ENCODE measurements around the gene ERCC3.

Gene ERCC3

GRCh38 chr2:127293748-127294562 is at the start of gene ERCC3:
Gene ERCC3 (minus strand): TSS chr2:127294144. CDS start chr2:127294081, 63 bp downstream.
- in situ Hi-C loops (cut with MboI; ENCODE audit: low sequenced_read_pairs): no loop called here

DNA sequence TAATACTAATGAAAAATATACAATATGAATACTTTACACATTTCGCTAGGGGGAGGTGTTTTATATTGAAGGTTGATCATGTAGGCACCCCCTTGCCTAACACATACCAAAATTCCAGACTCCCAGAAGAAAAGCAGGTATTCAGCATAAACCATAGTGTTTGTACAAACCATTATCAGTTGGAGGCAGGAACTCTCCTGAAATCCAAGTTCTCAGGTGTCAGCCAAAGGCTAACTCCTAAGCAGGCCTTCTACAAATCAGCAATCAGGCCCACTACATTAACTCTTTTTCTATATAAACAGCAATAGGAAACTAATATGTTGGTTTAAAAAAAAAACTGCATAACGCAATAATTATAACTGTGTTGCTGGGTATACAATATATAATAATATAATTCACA is 49.3 kb upstream of the ERCC3 start:
- in situ Hi-C loops (cut with MboI; ENCODE audit: low sequenced_read_pairs): no loop called here

DNA sequence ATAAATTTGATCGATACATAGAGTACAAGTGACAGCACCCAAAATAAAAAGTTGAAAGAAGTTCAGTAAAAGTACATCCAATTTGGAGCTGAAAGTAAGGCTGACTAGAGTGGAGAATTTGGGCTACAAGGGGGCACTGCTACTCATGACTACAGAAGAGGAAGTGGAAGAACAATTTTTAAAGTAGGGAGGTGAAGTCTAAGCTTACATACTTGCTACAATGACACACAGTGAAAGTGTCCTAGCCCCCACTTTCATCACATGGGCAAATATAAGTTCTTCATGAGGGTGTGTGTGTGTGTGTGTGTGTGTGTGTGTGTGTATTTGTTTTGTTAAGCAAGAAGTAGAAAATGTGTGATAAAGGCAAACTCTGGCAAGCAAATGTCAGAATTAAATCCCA is 48.2 kb upstream of the ERCC3 start:
- in situ Hi-C loops (cut with MboI; ENCODE audit: low sequenced_read_pairs): no loop called here

GRCh38 chr2:127332335-127332734 is 38.4 kb upstream of the ERCC3 start:
- in situ Hi-C loops (cut with MboI; ENCODE audit: low sequenced_read_pairs): no loop called here

DNA sequence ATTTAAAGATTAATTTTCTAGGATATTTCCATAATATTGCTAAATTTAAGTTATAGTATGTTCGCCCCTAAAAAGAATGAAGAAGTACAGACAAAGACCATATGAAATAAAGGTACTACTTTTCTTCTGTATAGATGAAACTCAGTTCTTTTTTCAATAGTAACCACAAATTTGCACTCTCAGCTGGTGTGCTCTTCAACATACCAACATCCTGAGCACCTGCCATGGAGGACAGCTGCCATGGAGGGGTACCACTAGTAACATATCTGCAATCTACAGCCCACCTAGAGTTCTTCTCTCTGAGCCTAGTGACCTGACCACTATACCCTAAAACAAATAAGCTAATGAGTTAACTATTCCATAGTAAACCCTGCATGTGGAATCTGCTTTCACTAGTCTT is 36.8 kb upstream of the ERCC3 start:
- in situ Hi-C loops (cut with MboI; ENCODE audit: low sequenced_read_pairs): no loop called here

DNA sequence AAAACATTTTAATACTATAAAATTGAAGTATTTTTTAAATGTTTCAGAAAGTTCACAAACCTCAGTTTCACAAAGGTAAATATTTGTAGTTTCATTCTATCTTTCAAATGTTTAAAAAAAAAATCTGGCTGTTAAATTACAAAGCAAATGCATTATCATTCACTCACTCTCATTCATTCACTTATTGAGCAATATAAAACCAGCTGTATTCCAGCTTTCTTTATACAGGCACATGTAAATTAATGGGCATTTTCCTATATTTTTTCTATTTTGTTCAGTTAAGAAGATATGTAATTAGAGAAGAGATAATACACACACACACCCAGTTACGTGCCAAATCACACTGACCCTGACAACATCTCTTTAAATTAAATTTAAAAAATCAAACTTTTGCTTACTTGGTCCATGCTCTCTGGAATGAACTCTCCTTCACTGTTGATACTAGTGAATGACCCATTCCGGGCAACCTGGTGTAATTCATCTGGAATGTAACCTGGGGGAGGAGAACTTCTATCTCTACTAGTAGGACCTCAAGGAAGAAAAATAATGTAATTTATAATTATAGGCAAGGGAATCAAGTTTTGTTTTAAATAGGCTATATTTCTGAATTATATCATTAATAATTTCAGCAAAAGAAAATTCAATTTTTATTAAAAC is 32.5 kb upstream of the ERCC3 start:
- in situ Hi-C loops (cut with MboI; ENCODE audit: low sequenced_read_pairs): no loop called here

DNA sequence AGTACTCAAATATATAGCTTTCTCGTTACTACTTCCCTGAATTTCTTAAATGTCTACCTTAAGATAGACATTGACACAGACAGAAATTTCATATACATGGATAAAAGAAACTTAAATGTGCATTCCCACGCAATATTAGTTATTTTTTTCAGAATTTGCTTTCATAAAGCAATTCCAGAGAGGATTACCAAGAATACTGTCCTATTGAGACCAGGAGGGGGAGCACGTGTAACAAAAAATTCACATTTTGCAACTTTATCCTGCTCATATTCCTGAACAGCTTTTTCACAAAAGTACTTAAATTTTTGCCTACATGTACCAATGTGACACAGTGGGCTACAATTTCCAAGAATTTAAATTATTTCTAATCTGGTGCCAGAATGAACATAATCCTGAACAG is 30.7 kb upstream of the ERCC3 start:
- in situ Hi-C loops (cut with MboI; ENCODE audit: low sequenced_read_pairs): loop anchor here (25.0 kb wide), 1 partner anchor 138 kb away; no protein-coding TSS in a partner anchor

- in situ Hi-C loops (cut with MboI; ENCODE audit: low sequenced_read_pairs): loop anchor here (25.0 kb wide), 1 partner anchor 141 kb away; no protein-coding TSS in a partner anchor
Measured at GRCh38 chr2:127321303-127321702, 27.4 kb upstream of the ERCC3 start.

- in situ Hi-C loops (cut with MboI; ENCODE audit: low sequenced_read_pairs): loop anchor here (25.0 kb wide), 1 partner anchor 142 kb away; no protein-coding TSS in a partner anchor
Measured at GRCh38 chr2:127320586-127321275, 26.8 kb upstream of the ERCC3 start.

- in situ Hi-C loops (cut with MboI; ENCODE audit: low sequenced_read_pairs): loop anchor here (25.0 kb wide), 1 partner anchor 142 kb away; no protein-coding TSS in a partner anchor
Measured at GRCh38 chr2:127320067-127320466, 26.1 kb upstream of the ERCC3 start.

GRCh38 chr2:127314193-127314988 is 20.4 kb upstream of the ERCC3 start:
- in situ Hi-C loops (cut with MboI; ENCODE audit: low sequenced_read_pairs): loop anchor here (25.0 kb wide), 1 partner anchor 148 kb away; no protein-coding TSS in a partner anchor

DNA sequence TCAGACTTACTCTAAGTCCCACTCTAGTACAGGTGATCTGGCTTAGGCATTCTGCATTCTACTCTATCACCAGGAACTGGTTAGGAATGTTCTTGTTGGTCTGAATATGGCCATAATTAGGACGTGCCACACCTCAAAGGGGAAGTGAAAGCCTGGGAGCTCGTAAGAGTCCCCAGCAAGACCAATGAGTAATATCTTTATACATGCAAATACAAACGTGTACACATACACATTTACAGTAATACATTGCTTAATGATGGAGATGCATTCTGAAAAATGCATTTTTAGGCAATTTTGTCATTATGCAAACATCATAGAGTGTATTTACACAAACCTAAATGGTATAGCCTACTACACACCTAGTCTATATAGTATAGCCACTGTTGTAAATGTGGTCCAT is 19.5 kb upstream of the ERCC3 start:
- in situ Hi-C loops (cut with MboI; ENCODE audit: low sequenced_read_pairs): loop anchor here (25.0 kb wide), 1 partner anchor 149 kb away; no protein-coding TSS in a partner anchor

DNA sequence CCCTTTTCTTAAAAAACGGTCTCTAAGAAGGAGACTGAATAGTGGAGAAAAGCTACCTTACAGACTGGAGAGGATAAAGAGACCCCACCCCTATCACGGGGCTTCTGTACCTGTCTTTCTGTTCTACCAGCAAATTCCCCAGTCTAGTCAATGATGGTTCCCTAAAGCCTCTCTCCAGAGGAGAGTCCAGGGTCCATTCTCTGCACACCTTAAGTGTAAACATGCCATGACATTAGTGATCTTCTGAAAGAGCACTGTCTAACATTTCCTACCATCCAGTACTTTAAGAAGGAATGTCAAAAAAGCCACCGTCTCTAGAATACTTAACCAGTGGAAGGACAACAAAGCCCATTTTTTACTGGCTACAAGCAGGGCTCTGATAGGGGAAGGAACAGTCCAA is 17.0 kb upstream of the ERCC3 start:
- in situ Hi-C loops (cut with MboI; ENCODE audit: low sequenced_read_pairs): loop anchor here (25.0 kb wide), 1 partner anchor 151 kb away; no protein-coding TSS in a partner anchor

DNA sequence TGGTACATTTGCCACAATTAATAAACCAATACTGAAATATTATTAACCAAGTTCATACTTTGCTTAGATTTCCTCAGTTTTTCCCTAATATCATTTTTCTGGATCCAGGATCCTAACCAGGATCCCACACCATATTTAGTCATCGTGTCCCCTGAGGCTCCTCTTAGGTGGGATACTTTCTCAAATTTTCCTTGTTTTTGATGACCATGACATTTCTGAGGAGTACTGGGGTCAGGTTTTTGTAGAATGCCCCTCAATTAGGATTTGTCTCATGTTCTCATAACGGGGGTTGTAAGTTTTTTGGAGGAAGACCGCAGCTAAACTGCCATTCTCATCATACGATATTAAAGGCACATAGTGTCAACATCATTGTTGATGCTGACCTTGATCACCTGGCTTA is 15.5 kb upstream of the ERCC3 start:
- in situ Hi-C loops (cut with MboI; ENCODE audit: low sequenced_read_pairs): loop anchor here (25.0 kb wide), 1 partner anchor 153 kb away; no protein-coding TSS in a partner anchor

DNA sequence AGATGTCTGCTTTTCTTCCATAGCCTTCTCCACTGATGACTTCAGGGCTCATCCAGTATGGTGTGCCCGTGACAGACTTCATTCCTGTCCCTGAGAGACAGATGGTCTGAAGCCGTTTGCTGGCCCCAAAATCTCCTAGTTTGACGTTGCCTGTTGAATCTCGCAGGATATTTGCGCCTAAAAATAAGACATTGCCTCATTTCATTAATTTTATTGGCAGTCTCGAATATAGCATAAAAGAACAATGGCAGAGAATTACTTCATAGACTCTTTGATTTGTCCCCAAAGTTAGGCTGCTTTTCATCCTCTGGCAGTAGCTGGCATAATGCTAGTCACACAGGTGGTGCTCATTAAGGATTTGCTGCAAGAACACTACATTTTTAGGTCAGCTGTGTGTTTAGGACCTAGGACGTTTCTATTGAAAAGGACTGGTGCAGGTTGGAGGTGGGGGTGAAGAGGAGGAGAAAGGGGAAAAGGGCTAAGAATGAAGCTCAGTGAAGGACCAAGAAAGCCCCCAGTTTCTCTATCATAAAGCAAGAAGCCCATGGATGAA is 14.7 kb upstream of the ERCC3 start:
- in situ Hi-C loops (cut with MboI; ENCODE audit: low sequenced_read_pairs): loop anchor here (25.0 kb wide), 1 partner anchor 154 kb away; no protein-coding TSS in a partner anchor

DNA sequence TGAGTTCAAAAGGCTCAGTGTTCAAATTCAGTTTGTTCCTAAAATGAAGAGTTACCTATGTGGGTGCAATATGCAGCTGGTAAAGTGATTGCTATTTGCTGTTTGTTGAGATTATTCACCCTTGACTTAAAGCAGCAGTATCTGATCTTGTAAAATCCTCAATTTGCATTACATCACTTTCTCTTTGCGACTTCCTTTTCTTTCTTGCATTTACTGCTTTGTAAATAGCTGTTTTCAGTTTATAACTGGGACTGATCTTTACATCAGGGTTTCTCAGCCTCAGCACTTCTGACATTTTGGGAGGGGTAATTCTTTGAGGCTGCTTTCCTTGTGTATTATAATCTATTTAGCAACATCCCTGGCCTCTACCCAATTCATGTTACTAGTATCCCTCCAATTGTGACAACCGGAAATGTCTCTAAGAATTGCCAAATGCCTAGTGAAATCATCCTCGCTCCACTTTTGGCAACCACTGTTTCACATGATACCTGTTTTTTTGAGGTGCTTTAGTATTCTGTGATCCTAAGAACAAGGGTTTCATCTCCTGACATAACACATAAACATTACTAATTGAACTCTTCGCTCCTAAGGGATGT is 12.1 kb upstream of the ERCC3 start:
- in situ Hi-C loops (cut with MboI; ENCODE audit: low sequenced_read_pairs): loop anchor here (25.0 kb wide), 1 partner anchor 156 kb away; no protein-coding TSS in a partner anchor

DNA sequence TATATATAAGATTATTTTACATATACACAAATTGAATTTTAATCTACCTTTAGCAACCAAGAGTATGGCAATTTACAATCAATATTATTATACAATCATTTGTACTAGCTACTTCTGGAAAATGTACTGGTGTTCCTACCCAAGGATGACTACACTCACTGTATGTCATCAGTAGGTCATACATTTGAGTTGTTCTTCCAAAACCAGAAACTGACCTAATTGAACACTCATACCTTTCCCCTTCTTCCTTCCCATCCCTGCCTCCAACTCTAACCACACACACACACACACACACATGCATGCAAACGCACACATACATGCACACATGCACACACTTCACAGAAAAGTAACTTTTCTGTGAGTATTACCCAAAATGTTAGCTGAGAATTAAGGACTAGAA is 8.2 kb upstream of the ERCC3 start:
- in situ Hi-C loops (cut with MboI; ENCODE audit: low sequenced_read_pairs): loop anchor here (25.0 kb wide), 1 partner anchor 160 kb away; no protein-coding TSS in a partner anchor

DNA sequence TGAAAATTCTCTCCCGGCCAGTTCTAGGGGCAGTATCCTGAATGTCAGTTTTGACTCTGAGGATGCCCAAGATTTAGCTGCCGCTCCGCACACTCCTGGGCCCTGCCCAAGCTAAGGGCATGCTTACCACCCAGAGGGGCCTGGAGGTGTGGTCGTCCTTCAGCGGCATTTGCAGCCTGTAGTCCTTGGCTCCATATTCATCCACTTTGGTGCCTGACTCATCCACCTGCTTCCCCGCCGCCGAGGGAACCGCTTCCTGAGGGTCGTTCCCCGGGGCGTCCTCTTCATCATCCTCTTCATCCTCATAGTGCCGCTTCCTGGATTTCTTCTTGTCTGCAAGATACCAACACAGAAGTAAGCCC is 577 bp downstream of the ERCC3 start:
- in situ Hi-C loops (cut with MboI; ENCODE audit: low sequenced_read_pairs): no loop called here

GRCh38 chr2:127288274-127288673 is 5.7 kb downstream of the ERCC3 start:
- in situ Hi-C loops (cut with MboI; ENCODE audit: low sequenced_read_pairs): no loop called here

GRCh38 chr2:127283275-127283674 is 10.7 kb downstream of the ERCC3 start:
- in situ Hi-C loops (cut with MboI; ENCODE audit: low sequenced_read_pairs): no loop called here

Measured in hTERT RPE-1 (cell line).